Prostate gland (tissue), 2 donors: ENCODE measurements around the gene EPB41L4A.

ENCODE experiments used
- POLR2AphosphoS5 ChIP-seq: sonication (generic); formaldehyde crosslinking; IDR thresholded peaks from one replicate; pipeline ENCODE4 v1.6.1; 2017; ENCODE audit warnings: antibody characterized with exemption
- TF ChIP-seq, protein P1 (sequence below), 4 experiments: fragments of 200-600 bp in 2 of 4; fragments of 450-650 bp in 2 of 4; sonication (generic) in 2 of 4; IDR thresholded peaks; 1 replicate in 3 of 4; 2 replicates in 1 of 4; pipeline ENCODE4 v1.5.1; 2016 to 2019; ENCODE audit warnings: antibody characterized with exemption in 4 of 4, mild to moderate bottlenecking in 2 of 4, moderate library complexity in 2 of 4

GRCh38 chr5:112275671-112276070 is 143.4 kb downstream of the EPB41L4A start:
- TF ChIP-seq, protein P1, sequence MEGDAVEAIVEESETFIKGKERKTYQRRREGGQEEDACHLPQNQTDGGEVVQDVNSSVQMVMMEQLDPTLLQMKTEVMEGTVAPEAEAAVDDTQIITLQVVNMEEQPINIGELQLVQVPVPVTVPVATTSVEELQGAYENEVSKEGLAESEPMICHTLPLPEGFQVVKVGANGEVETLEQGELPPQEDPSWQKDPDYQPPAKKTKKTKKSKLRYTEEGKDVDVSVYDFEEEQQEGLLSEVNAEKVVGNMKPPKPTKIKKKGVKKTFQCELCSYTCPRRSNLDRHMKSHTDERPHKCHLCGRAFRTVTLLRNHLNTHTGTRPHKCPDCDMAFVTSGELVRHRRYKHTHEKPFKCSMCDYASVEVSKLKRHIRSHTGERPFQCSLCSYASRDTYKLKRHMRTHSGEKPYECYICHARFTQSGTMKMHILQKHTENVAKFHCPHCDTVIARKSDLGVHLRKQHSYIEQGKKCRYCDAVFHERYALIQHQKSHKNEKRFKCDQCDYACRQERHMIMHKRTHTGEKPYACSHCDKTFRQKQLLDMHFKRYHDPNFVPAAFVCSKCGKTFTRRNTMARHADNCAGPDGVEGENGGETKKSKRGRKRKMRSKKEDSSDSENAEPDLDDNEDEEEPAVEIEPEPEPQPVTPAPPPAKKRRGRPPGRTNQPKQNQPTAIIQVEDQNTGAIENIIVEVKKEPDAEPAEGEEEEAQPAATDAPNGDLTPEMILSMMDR (IDR thresholded peaks at IDR 0.05), result no peak
- TF ChIP-seq POLR2AphosphoS5, result no peak
